ENCODE measurements around the gene EGFR.

The EGFR gene

GRCh38 chr7:55234408-55234807 lies 215.6 kb downstream of the EGFR start:
- no peak for DNase-seq

DNA sequence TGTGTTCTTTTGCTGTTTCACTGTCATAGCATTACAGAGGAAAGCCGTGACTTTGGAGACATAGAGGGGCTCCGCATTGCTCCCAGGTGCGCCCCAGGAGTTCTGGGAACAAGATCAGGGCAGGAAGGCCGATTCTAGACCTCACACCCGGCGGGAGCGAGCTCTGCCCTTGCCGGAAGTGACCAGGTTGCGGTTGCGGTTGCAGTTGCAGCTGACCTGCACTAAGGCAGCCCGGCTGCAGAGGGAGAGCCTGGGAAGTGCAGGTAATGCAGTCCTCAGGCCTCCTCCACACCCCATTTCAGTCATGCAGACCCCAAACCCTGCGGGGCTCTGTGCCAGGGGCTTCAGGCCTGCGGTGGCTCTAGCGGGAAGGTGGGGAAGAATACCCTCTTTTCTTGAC lies 216.3 kb downstream of the EGFR start:
- DNase-seq: no peak

DNA sequence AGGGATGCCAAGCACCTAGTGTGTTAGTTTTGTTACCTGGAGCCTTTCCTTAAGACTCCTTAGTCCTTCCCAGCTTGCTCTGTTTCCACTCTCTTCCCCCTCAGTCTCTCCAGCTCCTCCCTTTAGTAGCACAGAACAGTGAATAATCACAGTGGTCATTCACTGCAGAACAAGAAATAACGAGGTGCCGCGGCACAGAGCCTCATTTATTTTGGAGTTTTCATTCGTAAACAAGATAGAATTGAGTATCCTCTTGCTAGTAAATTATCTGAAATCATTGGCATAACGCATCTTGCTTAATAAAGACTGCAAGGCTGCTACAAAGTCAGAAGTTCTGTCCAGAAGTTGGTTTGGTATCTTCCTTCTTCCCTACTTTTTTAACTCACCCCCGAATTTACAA lies 217.0 kb downstream of the EGFR start:
- no peak for DNase-seq

- no peak for DNase-seq
Observed at GRCh38 chr7:55236476-55236875, 217.7 kb downstream of the EGFR start.

DNA sequence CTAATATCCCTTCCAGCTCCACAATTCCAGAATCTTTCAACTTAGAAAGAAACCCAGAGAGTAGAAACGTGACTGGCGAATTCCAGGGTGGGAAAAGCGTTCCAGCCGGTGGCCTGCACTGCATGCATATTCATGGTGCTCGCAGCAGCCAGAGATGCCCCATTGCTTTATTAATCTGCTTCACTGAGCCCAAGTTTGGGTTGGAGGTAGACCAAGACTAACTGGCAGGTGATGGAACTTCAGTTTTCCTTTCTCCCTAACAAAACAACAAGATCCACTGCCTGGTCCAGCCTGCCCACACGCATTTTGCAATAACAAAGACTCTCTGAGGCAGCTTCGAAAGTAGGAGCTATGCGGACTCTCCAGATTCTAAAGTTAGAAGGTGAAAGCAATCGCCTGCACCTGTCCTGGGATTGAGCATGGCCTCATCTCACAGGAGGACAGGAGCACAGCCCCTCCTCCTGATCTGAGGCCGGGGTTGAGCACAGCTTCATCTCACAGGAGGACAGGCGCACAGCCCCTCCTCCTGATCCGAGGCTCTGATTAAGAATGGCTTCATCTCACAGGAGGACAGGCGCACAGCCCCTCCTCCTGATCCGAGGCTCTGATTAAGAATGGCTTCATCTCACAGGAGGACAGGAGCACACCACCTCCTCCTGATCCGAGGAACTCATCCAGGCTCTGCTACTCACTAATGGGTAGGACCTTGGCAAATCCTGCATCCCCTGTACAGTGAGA lies 218.5 kb downstream of the EGFR start:
- DNase-seq: no peak

GRCh38 chr7:55239406-55239805 lies 220.6 kb downstream of the EGFR start:
- DNase-seq: no peak

GRCh38 chr7:55240418-55241142 lies 221.8 kb downstream of the EGFR start:
- DNase-seq: no peak

GRCh38 chr7:55241958-55242357 lies 223.1 kb downstream of the EGFR start:
- no peak for DNase-seq

GRCh38 chr7:55242613-55243012 lies 223.8 kb downstream of the EGFR start:
- DNase-seq: no peak

DNA sequence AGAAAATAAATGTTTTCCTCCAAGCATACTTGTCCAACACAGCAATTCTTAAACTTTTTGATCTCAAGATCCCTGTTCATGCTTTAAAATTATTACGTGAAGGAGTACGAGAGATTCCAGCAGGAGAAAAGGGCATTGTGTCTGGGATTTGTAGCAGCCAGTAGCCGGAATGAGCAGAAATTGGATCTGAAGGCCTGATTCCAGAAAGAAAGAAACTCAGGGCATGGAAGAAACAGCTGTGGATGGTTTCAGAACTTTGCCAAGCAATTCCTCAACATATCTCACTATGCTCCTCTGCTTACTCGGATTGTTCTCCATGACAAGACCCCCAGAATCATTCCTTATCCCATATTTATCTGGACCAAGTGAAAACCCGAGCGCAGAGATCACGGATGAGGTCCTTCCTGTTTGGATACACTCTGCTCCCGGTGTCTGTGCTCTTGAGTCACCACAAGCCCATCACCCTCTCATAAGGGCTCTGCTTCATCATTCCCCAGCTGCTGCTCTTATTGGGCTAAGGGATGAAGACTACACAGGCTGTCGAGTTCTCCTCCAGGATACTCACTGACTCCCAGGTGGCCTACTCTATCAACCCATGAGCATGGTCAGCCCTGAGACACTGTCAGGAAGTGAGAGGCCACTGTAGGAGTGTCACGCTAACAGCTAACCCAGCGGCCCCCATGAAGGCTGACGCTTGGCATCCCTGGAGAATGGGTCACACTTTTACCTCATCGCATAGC lies 225.4 kb downstream of the EGFR start:
- DNase-seq: no peak

- no peak for DNase-seq
Observed at GRCh38 chr7:55245271-55245723, 226.5 kb downstream of the EGFR start.

DNA sequence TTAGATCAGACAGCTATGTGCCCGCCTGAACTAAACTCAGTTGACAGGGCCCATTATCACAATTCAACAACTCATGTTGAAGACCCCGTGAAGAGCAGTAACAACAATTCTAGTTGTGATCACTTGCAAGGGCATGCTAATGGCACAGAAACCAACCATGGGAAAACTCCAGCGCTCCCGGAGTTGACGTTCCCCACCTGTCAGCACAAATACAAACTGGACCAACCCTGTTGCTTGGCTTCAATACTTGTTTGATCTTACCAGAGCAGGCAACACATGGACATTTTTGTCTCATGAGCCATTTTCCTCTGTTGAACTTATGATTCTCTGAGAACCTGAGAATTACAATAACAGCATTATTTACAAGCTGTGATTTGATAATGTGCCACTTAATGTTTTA lies 227.4 kb downstream of the EGFR start:
- DNase-seq: no peak

DNA sequence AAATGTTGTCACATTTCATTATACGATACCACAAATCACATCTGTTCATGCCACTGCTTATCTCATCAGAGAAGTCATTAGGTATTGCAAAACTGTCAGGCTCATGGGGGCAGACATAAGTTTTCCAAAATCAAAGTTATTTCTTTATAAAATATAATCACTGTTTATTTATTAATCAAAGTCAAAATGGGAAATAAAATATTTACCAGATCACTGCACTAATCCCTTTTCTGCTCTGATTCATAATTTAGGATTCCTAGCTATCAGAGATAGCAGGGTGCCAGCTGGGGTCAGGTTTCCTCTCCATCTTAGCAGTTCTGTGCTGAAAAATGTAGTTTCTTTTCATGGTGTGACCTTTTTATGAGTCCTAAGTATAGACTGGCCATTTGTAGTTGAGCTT lies 228.6 kb downstream of the EGFR start:
- DNase-seq: no peak

DNA sequence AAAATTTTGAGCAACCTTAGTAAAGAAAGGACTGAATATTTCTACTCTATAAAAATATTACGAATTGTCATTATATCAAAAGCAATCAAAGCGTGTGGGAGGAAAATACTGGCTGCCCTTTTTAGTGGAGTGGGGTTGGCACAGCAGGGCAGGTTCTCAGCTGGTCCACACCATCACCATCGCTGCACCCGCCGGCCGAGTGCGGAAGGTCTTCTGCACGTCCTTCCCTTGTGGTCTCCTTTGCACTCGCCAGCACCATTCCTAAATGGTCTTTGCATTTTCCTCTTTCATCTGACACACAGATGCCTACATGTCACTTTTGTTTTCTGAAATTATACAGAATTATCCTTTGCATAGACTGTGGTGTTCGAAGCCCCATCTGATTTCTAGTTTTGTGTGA lies 229.7 kb downstream of the EGFR start:
- DNase-seq: no peak

- DNase-seq: no peak
Observed at GRCh38 chr7:55249332-55249731, 230.5 kb downstream of the EGFR start.

- peak; percentile 51 to 65 for DNase-seq
Observed at GRCh38 chr7:55250313-55250712, 231.5 kb downstream of the EGFR start.

DNA sequence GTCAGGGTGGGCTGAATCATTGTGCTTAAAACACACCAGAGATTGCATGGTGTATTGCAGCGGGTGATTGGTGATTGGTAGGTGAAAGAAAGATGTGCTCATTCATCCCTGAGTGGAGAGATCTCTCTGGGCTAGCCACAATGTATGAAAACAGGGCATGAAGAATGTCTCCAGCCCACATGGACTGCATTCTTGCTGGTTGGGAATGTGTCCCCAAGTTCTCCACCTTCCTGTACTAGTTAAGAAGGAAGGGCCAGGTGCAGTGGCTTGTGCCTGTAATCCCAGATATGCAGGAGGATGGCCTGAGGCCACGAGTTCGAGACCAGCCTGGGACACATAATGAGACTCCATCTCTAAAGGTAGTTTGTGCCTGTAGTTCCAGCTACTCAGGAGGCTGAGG lies 232.5 kb downstream of the EGFR start:
- no peak for DNase-seq

GRCh38 chr7:55251911-55252310 lies 233.1 kb downstream of the EGFR start:
- no peak for DNase-seq

DNA sequence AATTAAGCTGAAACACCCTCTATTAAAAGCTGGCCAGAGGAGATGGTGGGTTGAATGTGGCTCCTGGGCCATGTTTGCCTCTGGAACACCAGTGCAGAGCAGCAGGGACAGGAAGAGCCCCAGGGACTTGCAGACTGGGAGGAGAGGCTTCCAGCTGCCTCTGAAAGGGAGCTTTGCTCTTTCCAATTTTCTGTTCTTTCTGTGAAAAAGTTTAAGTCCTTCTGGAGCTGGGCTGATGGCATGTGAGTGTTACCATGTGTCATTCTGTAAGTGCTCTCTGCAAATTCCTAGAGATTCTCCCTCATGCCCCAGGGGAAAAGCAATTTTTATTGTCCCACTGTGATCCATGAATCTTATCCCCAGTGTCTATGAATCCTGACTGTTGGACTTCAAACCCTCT lies 233.6 kb downstream of the EGFR start:
- no peak for DNase-seq

- DNase-seq: no peak
Observed at GRCh38 chr7:55253188-55253587, 234.4 kb downstream of the EGFR start.

GRCh38 chr7:55254242-55254595 lies 235.4 kb downstream of the EGFR start:
- no peak for DNase-seq

- peak; percentile 53 to 84 for DNase-seq
Observed at GRCh38 chr7:55254596-55255495, 236.0 kb downstream of the EGFR start.

Measured in SHP77 (cell line).